ENCODE measurements around the gene KL.

GRCh38 chr13:33007950-33008349, 8.3 kb upstream of the KL start:
- TF ChIP-seq CTCF (IDR thresholded peaks at IDR 0.05) (no peak), POLR2A (IDR thresholded peaks at IDR 0.05) (no peak)
